Chondrocyte (in vitro differentiated cells): ENCODE measurements around the gene PCDHGC4. TPM values are rescaled to one million over a fixed set of nuclear protein-coding genes. Genes with fewer than 3 reads are reported as not detected.

Experiments used
- DNase-seq: peaks from one replicate; pipeline ENCODE4 v3.0.0; 2021; ENCODE audit warnings: mixed read lengths, low spot score
- H3K27ac Mint-ChIP-seq: one replicate; pipeline ENCODE4 v1.8.0; 2021; ENCODE audit warnings: mild to moderate bottlenecking, moderate library complexity, mixed read lengths; ENCODE audit not compliant: unreplicated experiment
- H3K27me3 Mint-ChIP-seq: 2 replicates; pipeline ENCODE4 v1.8.0; 2021; ENCODE audit warnings: low read depth, mixed read lengths
- H3K36me3 Mint-ChIP-seq: 2 replicates; pipeline ENCODE4 v1.8.0; 2021; ENCODE audit warnings: low read depth, mixed read lengths
- H3K4me1 Mint-ChIP-seq: 2 replicates; pipeline ENCODE4 v1.8.0; 2021; ENCODE audit warnings: low read depth, mild to moderate bottlenecking, mixed read lengths
- H3K4me3 Mint-ChIP-seq: one replicate; pipeline ENCODE4 v1.8.0; 2021; ENCODE audit warnings: mild to moderate bottlenecking, moderate library complexity, mixed read lengths; ENCODE audit not compliant: unreplicated experiment
- H3K9me3 Mint-ChIP-seq: 2 replicates; pipeline ENCODE4 v1.8.0; 2021; ENCODE audit warnings: low read depth, mixed read lengths
- total RNA-seq: library from RNA; stranded (reverse); gene quantifications from 3 replicates; pipeline ENCODE4 v1.2.1, GENCODE V29; 2021
- TF ChIP-seq, protein P1 (sequence below): fragments of 200-600 bp; sonication (generic); IDR thresholded peaks from 2 replicates; pipeline ENCODE4 v1.5.0; 2021; ENCODE audit warnings: antibody characterized with exemption, mild to moderate bottlenecking, moderate library complexity

Gene PCDHGC4
- total RNA-seq, 1 donor from 2014 or later: 1.1 TPM

DNA sequence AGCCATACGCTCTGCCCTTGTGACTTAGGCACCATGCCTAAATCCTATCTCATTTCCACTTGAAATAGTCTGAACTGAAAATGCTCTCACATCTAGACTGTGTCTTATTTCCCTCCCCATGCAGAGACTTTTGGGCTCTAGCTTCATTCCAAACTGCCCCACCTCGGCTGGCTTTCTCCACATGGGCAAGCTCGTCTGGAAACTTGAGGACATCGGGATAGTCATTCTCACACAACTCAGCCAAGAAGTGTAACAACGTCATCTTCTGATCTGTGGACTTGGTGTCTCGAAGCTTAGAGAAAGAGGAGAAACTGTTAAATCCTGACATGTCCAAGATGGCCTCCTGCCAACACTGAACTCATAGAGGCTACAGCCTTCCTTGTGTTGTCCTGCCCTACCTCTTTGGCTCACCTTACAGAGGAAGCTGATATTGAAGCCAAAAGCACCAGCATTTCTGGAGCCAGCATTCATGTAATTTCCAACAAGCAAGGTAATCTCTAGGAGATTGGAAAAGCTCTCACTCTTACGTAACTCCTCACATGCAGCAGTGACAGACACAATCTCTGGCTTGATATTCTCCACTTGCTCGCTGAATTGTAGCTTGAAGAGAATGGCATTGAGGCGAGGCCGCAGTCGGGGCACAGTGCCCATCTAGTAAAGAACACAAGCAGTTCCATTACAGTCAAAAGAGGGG, 43.6 kb downstream of the PCDHGC4 start:
- Mint-ChIP-seq H3K4me1 (peaks cover 49% of the 10 kb centered on the region), H3K36me3 (peaks cover 12% of the 10 kb centered on the region), H3K27me3 (no peaks in the 10 kb centered on the region), H3K9me3 (no peaks in the 10 kb centered on the region), H3K4me3 (no peak overlapping the region), H3K27ac (peak overlapping the region; percentile 50)
- TF ChIP-seq, protein P1, sequence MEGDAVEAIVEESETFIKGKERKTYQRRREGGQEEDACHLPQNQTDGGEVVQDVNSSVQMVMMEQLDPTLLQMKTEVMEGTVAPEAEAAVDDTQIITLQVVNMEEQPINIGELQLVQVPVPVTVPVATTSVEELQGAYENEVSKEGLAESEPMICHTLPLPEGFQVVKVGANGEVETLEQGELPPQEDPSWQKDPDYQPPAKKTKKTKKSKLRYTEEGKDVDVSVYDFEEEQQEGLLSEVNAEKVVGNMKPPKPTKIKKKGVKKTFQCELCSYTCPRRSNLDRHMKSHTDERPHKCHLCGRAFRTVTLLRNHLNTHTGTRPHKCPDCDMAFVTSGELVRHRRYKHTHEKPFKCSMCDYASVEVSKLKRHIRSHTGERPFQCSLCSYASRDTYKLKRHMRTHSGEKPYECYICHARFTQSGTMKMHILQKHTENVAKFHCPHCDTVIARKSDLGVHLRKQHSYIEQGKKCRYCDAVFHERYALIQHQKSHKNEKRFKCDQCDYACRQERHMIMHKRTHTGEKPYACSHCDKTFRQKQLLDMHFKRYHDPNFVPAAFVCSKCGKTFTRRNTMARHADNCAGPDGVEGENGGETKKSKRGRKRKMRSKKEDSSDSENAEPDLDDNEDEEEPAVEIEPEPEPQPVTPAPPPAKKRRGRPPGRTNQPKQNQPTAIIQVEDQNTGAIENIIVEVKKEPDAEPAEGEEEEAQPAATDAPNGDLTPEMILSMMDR: no peak
- DNase-seq: no peak

DNA sequence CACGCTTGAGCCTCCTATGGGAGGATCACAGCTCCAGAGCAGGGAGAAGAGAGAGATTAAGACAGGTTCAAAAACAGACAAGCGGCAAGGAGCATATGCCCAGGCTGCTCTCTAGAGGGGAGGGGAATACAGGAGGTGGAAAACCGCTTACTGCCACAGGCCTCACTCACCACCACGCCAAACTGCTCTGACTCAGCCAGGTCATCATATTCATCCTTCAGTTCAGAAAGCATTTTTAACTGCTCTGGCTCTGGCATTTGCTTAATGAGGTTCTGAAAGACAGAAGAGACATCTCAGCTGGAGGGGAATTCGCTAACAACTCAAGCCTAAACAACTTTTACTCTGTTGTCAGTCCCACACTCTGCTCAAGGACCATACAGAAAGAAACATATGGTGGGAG, 44.2 kb downstream of the PCDHGC4 start:
- Mint-ChIP-seq H3K4me1 (peaks cover 45% of the 10 kb centered on the region), H3K27ac (peak overlapping the region; percentile 50), H3K27me3 (no peaks in the 10 kb centered on the region), H3K36me3 (peaks cover 13% of the 10 kb centered on the region), H3K9me3 (no peaks in the 10 kb centered on the region), H3K4me3 (no peak overlapping the region)
- DNase-seq: no peak
- TF ChIP-seq, protein P1: no peak

DNA sequence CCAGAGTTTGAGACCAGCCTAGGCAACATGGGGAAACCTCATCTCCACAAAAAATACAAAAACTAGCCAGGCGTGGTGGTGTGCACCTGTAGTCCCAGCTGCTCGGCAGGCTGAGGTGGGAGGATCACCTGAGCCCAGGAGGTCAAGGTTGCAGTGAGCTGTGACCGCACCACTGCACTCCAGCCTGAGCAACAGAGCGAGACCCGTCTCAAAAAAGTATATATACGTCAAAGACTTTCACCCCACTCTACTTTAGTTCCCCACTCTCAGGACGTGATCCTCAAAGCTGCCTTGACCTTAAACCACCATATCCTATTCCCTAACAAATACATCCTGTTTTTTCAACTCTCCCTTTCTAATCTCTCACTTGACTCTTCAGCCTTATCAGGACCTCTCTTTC, 45.0 kb downstream of the PCDHGC4 start:
- H3K27me3 Mint-ChIP-seq: no peaks in the 10 kb centered on the region
- H3K9me3 Mint-ChIP-seq: no peaks in the 10 kb centered on the region
- H3K4me3 Mint-ChIP-seq: no peak overlapping the region
- DNase-seq: no peak
- no peak overlapping the region for H3K27ac Mint-ChIP-seq
- peaks cover 36% of the 10 kb centered on the region for H3K4me1 Mint-ChIP-seq
- H3K36me3 Mint-ChIP-seq: peaks cover 17% of the 10 kb centered on the region
- TF ChIP-seq, protein P1: no peak

DNA sequence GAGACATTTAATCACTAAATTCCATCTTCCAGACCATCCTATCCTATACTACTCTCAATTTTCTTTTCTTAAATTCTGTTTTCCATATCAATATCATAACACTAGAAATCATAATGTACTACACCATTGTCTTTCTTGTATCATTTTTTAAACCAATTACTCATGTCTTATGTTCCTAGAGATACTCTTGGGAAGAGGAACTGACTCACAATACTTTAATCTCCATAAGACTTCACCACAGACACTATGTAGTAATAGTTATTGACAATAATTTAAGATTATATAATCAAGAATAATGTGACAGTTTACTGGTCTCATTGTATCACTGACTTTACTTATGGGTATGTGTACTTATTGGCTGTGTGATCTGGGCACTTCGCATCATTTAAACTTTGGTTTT, 47.9 kb downstream of the PCDHGC4 start:
- no peak for DNase-seq
- Mint-ChIP-seq H3K27ac (no peak overlapping the region), H3K27me3 (no peaks in the 10 kb centered on the region), H3K36me3 (peaks cover 13% of the 10 kb centered on the region), H3K9me3 (no peaks in the 10 kb centered on the region), H3K4me1 (peaks cover 18% of the 10 kb centered on the region), H3K4me3 (no peak overlapping the region)
- TF ChIP-seq, protein P1: no peak

DNA sequence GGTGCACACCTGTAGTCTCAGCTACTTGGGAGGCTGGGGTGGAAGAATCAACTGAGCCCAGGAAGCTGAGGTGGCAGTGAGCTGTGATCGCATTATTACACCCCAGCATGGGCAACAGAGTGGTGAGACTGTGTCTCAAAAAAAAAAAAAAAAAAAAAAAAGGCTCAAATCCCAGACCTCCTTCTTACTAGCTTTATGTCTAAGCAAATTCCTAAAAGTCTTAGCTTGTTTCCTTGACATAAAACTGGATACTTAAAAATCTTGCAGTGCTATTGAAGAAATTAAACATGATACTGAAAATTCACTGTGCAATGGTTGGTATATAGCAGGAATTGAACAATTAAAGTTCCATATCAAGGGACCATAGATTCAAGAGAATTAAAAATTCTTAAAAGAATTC, 49.1 kb downstream of the PCDHGC4 start:
- no peak overlapping the region for H3K4me3 Mint-ChIP-seq
- peaks cover 9% of the 10 kb centered on the region for H3K36me3 Mint-ChIP-seq
- TF ChIP-seq, protein P1: no peak
- H3K9me3 Mint-ChIP-seq: no peaks in the 10 kb centered on the region
- DNase-seq: no peak
- no peak overlapping the region for H3K27ac Mint-ChIP-seq
- peaks cover 7% of the 10 kb centered on the region for H3K4me1 Mint-ChIP-seq
- no peaks in the 10 kb centered on the region for H3K27me3 Mint-ChIP-seq
